ENCODE measurements around the gene TTN. TPM values are rescaled to one million over a fixed set of nuclear protein-coding genes. Genes with fewer than 3 reads are reported as not detected.

TTN gene
- total and polyA plus RNA-seq, 5 donors from 2014 or later = 2.0 to 153 (median 3.1) TPM

- H3K27me3 Mint-ChIP-seq = peaks cover 11% of the 10 kb centered on the region
- H3K4me3 Mint-ChIP-seq = peak overlapping the region; percentile 96 to 98 (median 98)
- DNase-seq (no peak), ATAC-seq (ENCODE audit: low read depth in 2 of 2) (no peak)
- no peaks in the 10 kb centered on the region for H3K36me3 Mint-ChIP-seq
- Histone ChIP-seq H3K27me3 (ENCODE audit: control insufficient read depth, insufficient read depth, low read length) (no peaks in the 10 kb centered on the region), H3K27ac (ENCODE audit: insufficient read depth, low read length, poor library complexity, severe bottlenecking) (peak overlapping the region; percentile 95), H3K4me3 (ENCODE audit: low read depth, low read length) (peak overlapping the region; percentile 98), H3K4me1 (ENCODE audit: control insufficient read depth, insufficient read depth, low read length, poor library complexity, severe bottlenecking) (peaks cover 53% of the 10 kb centered on the region), H3K36me3 (ENCODE audit: control insufficient read depth, insufficient read depth, low read length) (no peaks in the 10 kb centered on the region), H3K9me3 (ENCODE audit: control insufficient read depth in 2 of 2, low read length in 2 of 2) (no peaks in the 10 kb centered on the region)
- no peaks in the 10 kb centered on the region for H3K9me3 Mint-ChIP-seq
- peak overlapping the region; percentile 97 to 99 (median 99) for H3K27ac Mint-ChIP-seq
- H3K4me1 Mint-ChIP-seq = peaks cover 19 to 54% (median 39%) of the 10 kb centered on the region in 4 donors
These were observed 328.0 kb downstream of the TTN start for GRCh38 chr2:178479275-178479616.

- Histone ChIP-seq H3K4me1 (ENCODE audit: control insufficient read depth, insufficient read depth, low read length, poor library complexity, severe bottlenecking) (peaks cover 53% of the 10 kb centered on the region), H3K4me3 (ENCODE audit: low read depth, low read length) (peak within 1 kb of the TSS; percentile 98), H3K27ac (ENCODE audit: insufficient read depth, low read length, poor library complexity, severe bottlenecking) (peak within 1 kb of the TSS; percentile 95), H3K27me3 (ENCODE audit: control insufficient read depth, insufficient read depth, low read length) (no peaks in the 10 kb centered on the region), H3K9me3 (ENCODE audit: control insufficient read depth in 2 of 2, low read length in 2 of 2) (no peaks in the 10 kb centered on the region), H3K36me3 (ENCODE audit: control insufficient read depth, insufficient read depth, low read length) (no peaks in the 10 kb centered on the region)
- no peaks in the 10 kb centered on the region for H3K36me3 Mint-ChIP-seq
- DNase-seq = peak; percentile 84 to 88 (median 86)
- H3K4me3 Mint-ChIP-seq = peak within 1 kb of the TSS; percentile 96 to 98 (median 98)
- peak within 1 kb of the TSS; percentile 97 to 99 (median 99) for H3K27ac Mint-ChIP-seq
- ATAC-seq (ENCODE audit: low read depth in 2 of 2) = peak; percentile 78 to 85
- peaks cover 11% of the 10 kb centered on the region for H3K27me3 Mint-ChIP-seq
- peaks cover 19 to 49% (median 35%) of the 10 kb centered on the region in 4 donors for H3K4me1 Mint-ChIP-seq
- no peaks in the 10 kb centered on the region for H3K9me3 Mint-ChIP-seq
These were observed 328.6 kb downstream of the TTN start, which contains the start of gene FKBP7 for GRCh38 chr2:178478439-178479274. TSS of gene FKBP7 (minus strand) at chr2:178478600. CDS start at chr2:178478499, 101 bp downstream.

- ATAC-seq (ENCODE audit: low read depth in 2 of 2) (no peak), DNase-seq (no peak)
- Histone ChIP-seq H3K4me3 (ENCODE audit: low read depth, low read length) (peak overlapping the region; percentile 98), H3K36me3 (ENCODE audit: control insufficient read depth, insufficient read depth, low read length) (no peaks in the 10 kb centered on the region), H3K27me3 (ENCODE audit: control insufficient read depth, insufficient read depth, low read length) (no peaks in the 10 kb centered on the region), H3K9me3 (ENCODE audit: control insufficient read depth in 2 of 2, low read length in 2 of 2) (no peaks in the 10 kb centered on the region), H3K27ac (ENCODE audit: insufficient read depth, low read length, poor library complexity, severe bottlenecking) (peak overlapping the region; percentile 95), H3K4me1 (ENCODE audit: control insufficient read depth, insufficient read depth, low read length, poor library complexity, severe bottlenecking) (peaks cover 52% of the 10 kb centered on the region)
- Mint-ChIP-seq H3K4me1 (peaks cover 23 to 49% (median 35%) of the 10 kb centered on the region in 4 donors), H3K36me3 (no peaks in the 10 kb centered on the region), H3K4me3 (peak overlapping the region; percentile 96 to 98 (median 98)), H3K9me3 (no peaks in the 10 kb centered on the region), H3K27me3 (peaks cover 11% of the 10 kb centered on the region), H3K27ac (peak overlapping the region; percentile 97 to 99 (median 99))
These were observed 329.1 kb downstream of the TTN start for GRCh38 chr2:178478130-178478438.

- peak overlapping the region; percentile 96 to 98 (median 98) for H3K4me3 Mint-ChIP-seq
- H3K27me3 Mint-ChIP-seq = peaks cover 11% of the 10 kb centered on the region
- peaks cover 48% of the 10 kb centered on the region for H3K4me1 ChIP-seq (ENCODE audit: control insufficient read depth, insufficient read depth, low read length, poor library complexity, severe bottlenecking)
- H3K27ac Mint-ChIP-seq = peak overlapping the region in 2 of 3 donors; percentile 99
- H3K4me1 Mint-ChIP-seq = peaks cover 21 to 45% (median 30%) of the 10 kb centered on the region in 4 donors
- no peaks in the 10 kb centered on the region for H3K27me3 ChIP-seq (ENCODE audit: control insufficient read depth, insufficient read depth, low read length)
- H3K4me3 ChIP-seq (ENCODE audit: low read depth, low read length) = peak overlapping the region; percentile 98
- no peaks in the 10 kb centered on the region for H3K9me3 ChIP-seq (ENCODE audit: control insufficient read depth in 2 of 2, low read length in 2 of 2)
- DNase-seq (peak in 2 of 3 donors; percentile 5 to 6), ATAC-seq (ENCODE audit: low read depth in 2 of 2) (no peak)
- H3K27ac ChIP-seq (ENCODE audit: insufficient read depth, low read length, poor library complexity, severe bottlenecking) = peak overlapping the region; percentile 95
- H3K36me3 ChIP-seq (ENCODE audit: control insufficient read depth, insufficient read depth, low read length) = no peaks in the 10 kb centered on the region
- H3K9me3 Mint-ChIP-seq = no peaks in the 10 kb centered on the region
- H3K36me3 Mint-ChIP-seq = no peaks in the 10 kb centered on the region
These were observed 329.6 kb downstream of the TTN start for GRCh38 chr2:178477443-178478129.

- no peak for DNase-seq
- Mint-ChIP-seq H3K9me3 (no peaks in the 10 kb centered on the region), H3K4me3 (peak overlapping the region in 2 of 4 donors; percentile 1 to 10), H3K36me3 (no peaks in the 10 kb centered on the region), H3K4me1 (peaks cover 14 to 34% (median 21%) of the 10 kb centered on the region in 4 donors), H3K27me3 (peaks cover 11% of the 10 kb centered on the region), H3K27ac (peak overlapping the region in 2 of 3 donors; percentile 15 to 34)
- H3K36me3 ChIP-seq (ENCODE audit: control insufficient read depth, insufficient read depth, low read length) = no peaks in the 10 kb centered on the region
- H3K4me1 ChIP-seq (ENCODE audit: control insufficient read depth, insufficient read depth, low read length, poor library complexity, severe bottlenecking) = peaks cover 36% of the 10 kb centered on the region
- ATAC-seq (ENCODE audit: low read depth in 2 of 2) = no peak
- H3K27me3 ChIP-seq (ENCODE audit: control insufficient read depth, insufficient read depth, low read length) = no peaks in the 10 kb centered on the region
- no peak overlapping the region for H3K4me3 ChIP-seq (ENCODE audit: low read depth, low read length)
- H3K27ac ChIP-seq (ENCODE audit: insufficient read depth, low read length, poor library complexity, severe bottlenecking) = no peak overlapping the region
- H3K9me3 ChIP-seq (ENCODE audit: control insufficient read depth in 2 of 2, low read length in 2 of 2) = no peaks in the 10 kb centered on the region
These were observed 330.7 kb downstream of the TTN start for GRCh38 chr2:178476477-178476876.

Other genes with a start within 250 kb of the TTN start
- gene CCDC141, start 242.7 kb upstream of the TTN start, total RNA-seq = 153 TPM
- 10 to 100 TPM in 3 of 4 donors, 1 to 10 TPM in 1; 8.3 to 16.6 (median 12.9) TPM for gene CCDC141, start 242.7 kb upstream of the TTN start, polyA plus RNA-seq

All from CD4-positive, CD25-positive, alpha-beta regulatory T cell (primary cell).